Measurements from ENCODE around the gene ATRNL1.

The ATRNL1 gene

DNA sequence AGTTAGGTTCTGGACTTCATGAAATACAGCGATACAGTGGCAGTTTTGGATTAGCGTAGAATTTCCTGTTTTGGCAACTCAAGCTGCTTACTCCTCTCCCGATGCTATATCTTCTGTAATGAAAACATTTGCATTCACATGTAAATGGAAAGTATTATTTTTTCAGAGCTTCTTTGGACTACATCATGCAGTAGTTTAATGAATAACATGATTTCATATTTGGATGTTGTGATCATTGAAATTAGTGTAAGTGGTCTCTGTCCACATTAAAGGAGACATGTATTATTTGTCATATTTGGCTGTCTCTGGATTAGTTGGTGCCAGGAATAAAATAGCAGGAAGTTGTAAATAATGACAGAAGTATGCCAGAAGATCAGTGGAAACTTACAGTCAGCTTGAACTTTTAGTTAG is 848.2 kb downstream of the ATRNL1 start:
- peaks cover 0 to 9% (median 5%) of the 10 kb centered on the region in 4 experiments for H3K4me1 ChIP-seq (ENCODE audit: control extremely low read depth in 1 of 4, control insufficient read depth in 4 of 4, insufficient read depth in 4 of 4, low read length in 3 of 4)
- no peak overlapping the region for H3K27ac ChIP-seq (ENCODE audit: insufficient read depth in 1 of 2, low read depth in 1 of 2, low read length in 2 of 2, poor library complexity in 1 of 2, severe bottlenecking in 2 of 2)
- WGBS (ENCODE audit: insufficient coverage): 90% methylated on average over 2 of the region's 3 CpGs
- CTCF ChIA-PET: no interaction called here
- no peaks in the 10 kb centered on the region for H3K36me3 ChIP-seq (ENCODE audit: control insufficient read depth in 4 of 4, insufficient read depth in 4 of 4, low read length in 3 of 4)
- POLR2A ChIA-PET: no interaction called here
- no peaks in the 10 kb centered on the region for H3K27me3 ChIP-seq (replicated peaks in 2 of 5; ENCODE audit: control insufficient read depth in 4 of 5, insufficient read depth in 5 of 5, low read length in 4 of 5)
- peaks cover 0 to 10% (median 4%) of the 10 kb centered on the region in 5 experiments for H3K9me3 ChIP-seq (ENCODE audit: control extremely low read depth in 1 of 5, control insufficient read depth in 4 of 5, insufficient read depth in 2 of 5, low read depth in 1 of 5, low read length in 4 of 5)
- DNase-seq: no peak
- no peak overlapping the region for H3K4me3 ChIP-seq (ENCODE audit: control insufficient read depth in 1 of 7, extremely low read depth in 1 of 7, insufficient read depth in 4 of 7, low read depth in 2 of 7, low read length in 6 of 7)

DNA sequence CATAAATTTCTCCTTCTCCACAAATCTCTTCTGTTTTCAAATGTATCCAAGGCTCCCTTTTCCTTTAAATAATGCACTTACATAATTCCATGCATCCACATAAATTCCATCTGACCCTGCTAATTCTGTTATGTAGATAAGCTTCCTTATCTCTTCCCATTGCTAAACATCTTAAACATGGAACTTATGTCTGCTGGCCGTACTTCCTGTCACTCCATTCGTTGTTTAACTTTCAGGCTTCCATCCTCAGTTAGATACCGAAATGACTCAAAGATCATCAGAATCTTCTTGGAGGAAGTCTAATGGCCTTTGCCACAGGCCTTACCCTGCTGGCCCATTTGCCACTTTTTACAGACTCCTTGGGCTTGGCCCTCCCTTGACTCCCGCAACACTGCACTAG is 848.9 kb downstream of the ATRNL1 start:
- WGBS (ENCODE audit: insufficient coverage): 77% methylated on average over 4 of the region's 4 CpGs
- peaks cover 0 to 10% (median 4%) of the 10 kb centered on the region in 5 experiments for H3K9me3 ChIP-seq (ENCODE audit: control extremely low read depth in 1 of 5, control insufficient read depth in 4 of 5, insufficient read depth in 2 of 5, low read depth in 1 of 5, low read length in 4 of 5)
- H3K27ac ChIP-seq (ENCODE audit: insufficient read depth in 1 of 2, low read depth in 1 of 2, low read length in 2 of 2, poor library complexity in 1 of 2, severe bottlenecking in 2 of 2): no peak overlapping the region
- no peak for DNase-seq
- CTCF ChIA-PET: no interaction called here
- peaks cover 0 to 9% (median 5%) of the 10 kb centered on the region in 4 experiments for H3K4me1 ChIP-seq (ENCODE audit: control extremely low read depth in 1 of 4, control insufficient read depth in 4 of 4, insufficient read depth in 4 of 4, low read length in 3 of 4)
- POLR2A ChIA-PET: no interaction called here
- H3K4me3 ChIP-seq (ENCODE audit: control insufficient read depth in 1 of 7, extremely low read depth in 1 of 7, insufficient read depth in 4 of 7, low read depth in 2 of 7, low read length in 6 of 7): no peak overlapping the region
- no peaks in the 10 kb centered on the region for H3K36me3 ChIP-seq (ENCODE audit: control insufficient read depth in 4 of 4, insufficient read depth in 4 of 4, low read length in 3 of 4)
- no peaks in the 10 kb centered on the region for H3K27me3 ChIP-seq (replicated peaks in 2 of 5; ENCODE audit: control insufficient read depth in 4 of 5, insufficient read depth in 5 of 5, low read length in 4 of 5)

DNA sequence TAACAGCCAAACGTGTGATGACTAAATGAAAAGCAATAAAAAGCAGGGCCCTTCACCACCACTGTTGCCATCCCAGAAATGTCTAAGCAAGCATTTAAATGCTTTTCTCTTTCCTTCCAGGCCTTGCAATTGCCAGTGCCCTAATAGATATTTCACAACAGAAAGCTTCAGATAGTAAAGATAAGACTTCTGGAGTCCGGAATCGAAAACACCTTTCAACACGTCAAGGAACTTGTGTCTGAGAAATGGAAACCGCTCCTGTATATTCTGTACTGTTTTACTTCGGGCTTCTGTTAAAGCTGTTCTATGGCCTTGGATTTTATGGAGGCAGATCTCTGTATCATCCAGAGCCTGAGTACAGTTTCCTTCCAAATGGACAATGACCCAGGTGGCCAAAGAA is 851.4 kb downstream of the ATRNL1 start:
- CTCF ChIA-PET: no interaction called here
- peaks cover 0 to 2% (median 1%) of the 10 kb centered on the region in 4 experiments for H3K4me1 ChIP-seq (ENCODE audit: control extremely low read depth in 1 of 4, control insufficient read depth in 4 of 4, insufficient read depth in 4 of 4, low read length in 3 of 4)
- H3K4me3 ChIP-seq (ENCODE audit: control insufficient read depth in 1 of 7, extremely low read depth in 1 of 7, insufficient read depth in 4 of 7, low read depth in 2 of 7, low read length in 6 of 7): no peak overlapping the region
- no peaks in the 10 kb centered on the region for H3K36me3 ChIP-seq (ENCODE audit: control insufficient read depth in 4 of 4, insufficient read depth in 4 of 4, low read length in 3 of 4)
- H3K27ac ChIP-seq (ENCODE audit: insufficient read depth in 1 of 2, low read depth in 1 of 2, low read length in 2 of 2, poor library complexity in 1 of 2, severe bottlenecking in 2 of 2): no peak overlapping the region
- 97% methylated on average over 5 of the region's 6 CpGs for WGBS (ENCODE audit: insufficient coverage)
- peaks cover 0 to 10% (median 4%) of the 10 kb centered on the region in 5 experiments for H3K9me3 ChIP-seq (ENCODE audit: control extremely low read depth in 1 of 5, control insufficient read depth in 4 of 5, insufficient read depth in 2 of 5, low read depth in 1 of 5, low read length in 4 of 5)
- POLR2A ChIA-PET: no interaction called here
- DNase-seq: no peak
- no peaks in the 10 kb centered on the region for H3K27me3 ChIP-seq (replicated peaks in 2 of 5; ENCODE audit: control insufficient read depth in 4 of 5, insufficient read depth in 5 of 5, low read length in 4 of 5)

DNA sequence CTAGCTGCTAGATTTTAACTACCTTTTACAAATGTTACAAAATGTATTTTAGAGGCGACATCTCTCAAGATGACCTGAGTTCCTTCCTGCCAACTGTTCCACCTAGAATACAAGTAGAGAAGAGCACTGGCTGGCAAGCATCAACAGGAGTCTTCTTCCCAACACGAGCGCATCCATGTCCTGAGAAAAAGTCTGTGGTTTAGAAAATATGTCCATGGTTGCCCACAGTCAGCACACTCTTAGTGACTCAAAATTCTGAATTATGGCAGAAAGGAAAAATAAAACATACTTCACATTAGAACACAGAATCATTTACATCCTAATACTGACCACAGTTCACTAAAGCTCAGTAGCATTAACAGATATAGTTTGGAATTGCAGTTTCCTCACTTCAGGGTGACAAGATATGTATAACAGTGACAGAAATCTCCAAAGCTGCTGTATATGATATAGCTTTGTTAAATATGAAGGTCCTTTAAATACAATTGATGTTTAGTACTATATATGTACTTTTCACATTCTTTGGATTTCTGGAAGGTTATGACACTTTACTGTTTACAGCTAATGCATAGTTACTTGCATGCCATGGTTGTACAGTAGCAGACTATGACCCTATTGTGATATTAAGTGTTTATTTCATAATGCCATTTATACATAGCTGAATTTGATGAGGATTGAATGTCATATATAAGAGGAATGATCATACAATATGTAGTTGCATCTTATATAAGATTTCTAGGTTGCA is 852.7 kb downstream of the ATRNL1 start:
- CTCF ChIA-PET: interaction anchor here (0.9 to 1.2 kb wide), 3 partner anchors 12 to 342 kb away, joined by 3 to 4 read pairs (median 3); no protein-coding TSS in a partner anchor
- H3K27me3 ChIP-seq (replicated peaks in 2 of 5; ENCODE audit: control insufficient read depth in 4 of 5, insufficient read depth in 5 of 5, low read length in 4 of 5): no peaks in the 10 kb centered on the region
- H3K4me1 ChIP-seq (ENCODE audit: control extremely low read depth in 1 of 4, control insufficient read depth in 4 of 4, insufficient read depth in 4 of 4, low read length in 3 of 4): peaks cover 0 to 2% (median 0%) of the 10 kb centered on the region in 4 experiments
- 95% methylated on average over 3 of the region's 3 CpGs for WGBS (ENCODE audit: insufficient coverage)
- no peak for DNase-seq
- H3K36me3 ChIP-seq (ENCODE audit: control insufficient read depth in 4 of 4, insufficient read depth in 4 of 4, low read length in 3 of 4): no peaks in the 10 kb centered on the region
- no peak overlapping the region for H3K4me3 ChIP-seq (ENCODE audit: control insufficient read depth in 1 of 7, extremely low read depth in 1 of 7, insufficient read depth in 4 of 7, low read depth in 2 of 7, low read length in 6 of 7)
- H3K27ac ChIP-seq (ENCODE audit: insufficient read depth in 1 of 2, low read depth in 1 of 2, low read length in 2 of 2, poor library complexity in 1 of 2, severe bottlenecking in 2 of 2): no peak overlapping the region
- POLR2A ChIA-PET: interaction anchor here (0.5 kb wide), 1 partner anchor 97 kb away, joined by 3 read pairs; no protein-coding TSS in a partner anchor
- no peaks in the 10 kb centered on the region for H3K9me3 ChIP-seq (ENCODE audit: control extremely low read depth in 1 of 5, control insufficient read depth in 4 of 5, insufficient read depth in 2 of 5, low read depth in 1 of 5, low read length in 4 of 5)

DNA sequence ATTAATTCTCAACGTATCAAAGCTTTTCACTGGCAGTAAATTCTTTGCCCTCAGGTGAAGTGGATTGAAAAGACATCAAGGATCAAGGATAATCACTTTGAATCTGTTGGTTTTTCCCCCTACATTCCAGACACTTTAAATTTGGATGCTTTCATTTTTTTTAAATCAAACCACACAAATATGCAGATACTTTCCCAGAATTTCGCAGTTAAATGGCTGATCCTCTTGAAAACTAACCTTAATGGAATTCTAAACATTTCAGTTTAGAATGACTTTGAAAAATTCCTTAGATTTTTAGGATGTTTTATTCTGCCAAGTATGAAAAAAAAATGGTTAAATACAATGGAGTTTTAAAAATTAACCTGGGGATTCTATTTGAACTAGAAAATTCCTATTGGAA is 853.9 kb downstream of the ATRNL1 start:
- ChIA-PET CTCF (interaction anchor here (1.4 to 2.4 kb wide), 2 partner anchors 8 to 16 kb away, joined by 4 to 6 read pairs; no protein-coding TSS in a partner anchor), POLR2A (no interaction called here)
- Histone ChIP-seq H3K4me3 (ENCODE audit: control insufficient read depth in 1 of 7, extremely low read depth in 1 of 7, insufficient read depth in 4 of 7, low read depth in 2 of 7, low read length in 6 of 7) (no peak overlapping the region), H3K27me3 (replicated peaks in 2 of 5; ENCODE audit: control insufficient read depth in 4 of 5, insufficient read depth in 5 of 5, low read length in 4 of 5) (no peaks in the 10 kb centered on the region), H3K36me3 (ENCODE audit: control insufficient read depth in 4 of 4, insufficient read depth in 4 of 4, low read length in 3 of 4) (no peaks in the 10 kb centered on the region), H3K27ac (ENCODE audit: insufficient read depth in 1 of 2, low read depth in 1 of 2, low read length in 2 of 2, poor library complexity in 1 of 2, severe bottlenecking in 2 of 2) (no peak overlapping the region), H3K4me1 (ENCODE audit: control extremely low read depth in 1 of 4, control insufficient read depth in 4 of 4, insufficient read depth in 4 of 4, low read length in 3 of 4) (no peaks in the 10 kb centered on the region), H3K9me3 (ENCODE audit: control extremely low read depth in 1 of 5, control insufficient read depth in 4 of 5, insufficient read depth in 2 of 5, low read depth in 1 of 5, low read length in 4 of 5) (no peaks in the 10 kb centered on the region)
- no peak for DNase-seq
- WGBS (ENCODE audit: insufficient coverage): 86% methylated on average over 1 of the region's 2 CpGs

DNA sequence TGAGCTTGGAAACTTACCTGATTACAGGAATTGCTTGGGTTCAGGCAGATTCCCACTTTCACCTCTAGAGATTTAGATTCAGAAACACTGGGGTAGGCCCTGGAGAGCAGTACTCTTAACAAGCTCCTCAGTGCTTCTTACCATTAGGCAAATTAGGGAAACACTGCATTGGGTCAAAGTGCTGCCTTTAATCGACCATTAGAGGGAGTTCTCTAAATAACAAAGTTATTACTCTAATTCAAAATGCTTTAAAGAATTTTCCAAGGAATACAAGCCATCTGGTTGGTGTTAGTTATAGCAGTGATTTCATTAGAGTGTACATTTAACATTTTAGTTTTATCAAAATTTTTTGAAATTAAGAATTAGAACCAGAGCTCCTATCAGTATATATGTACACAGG is 855.3 kb downstream of the ATRNL1 start:
- DNase-seq: peak; percentile 9 to 13 (median 10)
- no CpG with 5 or more reads among the region's 1 CpG for WGBS (ENCODE audit: insufficient coverage)
- POLR2A ChIA-PET: no interaction called here

DNA sequence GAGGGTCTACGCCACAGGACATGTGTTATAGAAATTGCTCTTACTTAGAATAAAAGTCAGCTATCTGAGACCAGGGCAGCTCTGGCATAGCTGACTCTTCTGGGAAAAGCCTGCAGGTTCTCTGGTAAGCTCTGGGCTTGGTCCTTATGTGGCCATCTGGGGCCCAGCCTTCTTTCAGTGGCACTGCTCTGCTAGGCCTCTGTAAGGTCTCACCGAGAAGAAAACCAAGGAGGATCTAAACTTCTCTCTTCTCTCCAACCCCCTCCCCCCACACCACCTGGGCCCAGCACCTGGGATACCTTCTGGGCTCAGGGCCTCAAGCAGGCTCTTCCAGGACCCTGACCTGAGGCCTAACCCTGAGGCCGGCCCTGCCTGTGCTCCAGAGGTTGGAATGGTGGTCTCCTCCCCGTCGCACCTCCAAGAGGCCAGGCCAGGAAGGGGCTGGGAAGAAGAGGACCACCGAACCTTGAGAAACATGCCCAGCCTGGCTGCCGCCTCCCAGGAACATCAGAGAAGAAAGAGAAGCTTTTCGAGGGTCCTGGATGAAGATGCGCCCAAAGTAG is 856.2 kb downstream of the ATRNL1 start:
- no peaks in the 10 kb centered on the region for H3K9me3 ChIP-seq (ENCODE audit: control extremely low read depth in 1 of 5, control insufficient read depth in 4 of 5, insufficient read depth in 2 of 5, low read depth in 1 of 5, low read length in 4 of 5)
- 90% methylated on average over 9 of the region's 9 CpGs for WGBS (ENCODE audit: insufficient coverage)
- no peaks in the 10 kb centered on the region for H3K4me1 ChIP-seq (ENCODE audit: control extremely low read depth in 1 of 4, control insufficient read depth in 4 of 4, insufficient read depth in 4 of 4, low read length in 3 of 4)
- H3K4me3 ChIP-seq (ENCODE audit: control insufficient read depth in 1 of 7, extremely low read depth in 1 of 7, insufficient read depth in 4 of 7, low read depth in 2 of 7, low read length in 6 of 7): no peak overlapping the region
- DNase-seq: no peak
- H3K36me3 ChIP-seq (ENCODE audit: control insufficient read depth in 4 of 4, insufficient read depth in 4 of 4, low read length in 3 of 4): no peaks in the 10 kb centered on the region
- H3K27me3 ChIP-seq (replicated peaks in 2 of 5; ENCODE audit: control insufficient read depth in 4 of 5, insufficient read depth in 5 of 5, low read length in 4 of 5): no peaks in the 10 kb centered on the region
- H3K27ac ChIP-seq (ENCODE audit: insufficient read depth in 1 of 2, low read depth in 1 of 2, low read length in 2 of 2, poor library complexity in 1 of 2, severe bottlenecking in 2 of 2): no peak overlapping the region
- ChIA-PET POLR2A (no interaction called here), CTCF (interaction anchor here (1.4 to 2.4 kb wide), 4 partner anchors 10 to 338 kb away, joined by 4 to 6 read pairs (median 5); no protein-coding TSS in a partner anchor)

More for the DNA sequence above, 855.3 kb downstream of the ATRNL1 start:
- Histone ChIP-seq H3K27ac (ENCODE audit: insufficient read depth in 1 of 2, low read depth in 1 of 2, low read length in 2 of 2, poor library complexity in 1 of 2, severe bottlenecking in 2 of 2) (no peak overlapping the region), H3K27me3 (replicated peaks in 2 of 5; ENCODE audit: control insufficient read depth in 4 of 5, insufficient read depth in 5 of 5, low read length in 4 of 5) (no peaks in the 10 kb centered on the region), H3K4me3 (ENCODE audit: control insufficient read depth in 1 of 7, extremely low read depth in 1 of 7, insufficient read depth in 4 of 7, low read depth in 2 of 7, low read length in 6 of 7) (no peak overlapping the region), H3K9me3 (ENCODE audit: control extremely low read depth in 1 of 5, control insufficient read depth in 4 of 5, insufficient read depth in 2 of 5, low read depth in 1 of 5, low read length in 4 of 5) (no peaks in the 10 kb centered on the region), H3K4me1 (ENCODE audit: control extremely low read depth in 1 of 4, control insufficient read depth in 4 of 4, insufficient read depth in 4 of 4, low read length in 3 of 4) (no peaks in the 10 kb centered on the region), H3K36me3 (ENCODE audit: control insufficient read depth in 4 of 4, insufficient read depth in 4 of 4, low read length in 3 of 4) (no peaks in the 10 kb centered on the region)
- CTCF ChIA-PET: interaction anchor here (1.4 to 2.4 kb wide), 4 partner anchors 9 to 339 kb away, joined by 4 to 6 read pairs (median 4); no protein-coding TSS in a partner anchor

Measured in common myeloid progenitor, CD34-positive (primary cell).